ENCODE results near the gene GABARAP.

Gene GABARAP

GRCh38 chr17:7225711-7226331 is 16.4 kb downstream of the GABARAP start:
- peaks cover 29% of the 10 kb centered on the region; the same call in 1 of the 2 replicates for H3K79me2 ChIP-seq (ENCODE audit: insufficient read depth, low read length)
- H3K9ac ChIP-seq (ENCODE audit: low read depth, low read length, poor library complexity, severe bottlenecking) = no peak overlapping the region
- no peaks in the 10 kb centered on the region for H3K9me2 ChIP-seq (replicated peaks; ENCODE audit: low read depth, low read length)
- H3K4me2 ChIP-seq (ENCODE audit: low read depth, low read length, poor library complexity, severe bottlenecking) = no peak overlapping the region
- H3K27me3 ChIP-seq (ENCODE audit: insufficient read depth, low read length, poor library complexity, severe bottlenecking) = no peaks in the 10 kb centered on the region
- no peak for TF ChIP-seq CTCF (conservative IDR thresholded peaks at IDR 0.05; ENCODE audit: low read length)
- no peak for TF ChIP-seq EZH2phosphoT487 (IDR thresholded peaks at IDR 0.05; ENCODE audit: borderline replicate concordance)
- no peak overlapping the region for H3K4me3 ChIP-seq (ENCODE audit: low read length, poor library complexity, severe bottlenecking)
- no peaks in the 10 kb centered on the region for H3F3A ChIP-seq (ENCODE audit: low read depth)
- H2AFZ ChIP-seq (ENCODE audit: low read length) = no peak overlapping the region
- peaks cover 65% of the 10 kb centered on the region; the same call in 1 of the 2 replicates for H3K36me3 ChIP-seq (ENCODE audit: insufficient read depth, low read length)
- H3K4me1 ChIP-seq (ENCODE audit: insufficient read depth, low read length, poor library complexity, severe bottlenecking) = no peaks in the 10 kb centered on the region
- no peaks in the 10 kb centered on the region for H3K9me3 ChIP-seq (ENCODE audit: insufficient read depth, low read depth, low read length)
- peaks cover 13% of the 10 kb centered on the region for H4K20me1 ChIP-seq (ENCODE audit: insufficient read depth, low read length, poor library complexity, severe bottlenecking)

GRCh38 chr17:7224661-7225111 is 17.6 kb downstream of the GABARAP start:
- Histone ChIP-seq H3K4me1 (ENCODE audit: insufficient read depth, low read length, poor library complexity, severe bottlenecking) (peaks cover 6% of the 10 kb centered on the region), H3K79me2 (ENCODE audit: insufficient read depth, low read length) (peaks cover 27% of the 10 kb centered on the region; the same call in 1 of the 2 replicates), H3K27me3 (ENCODE audit: insufficient read depth, low read length, poor library complexity, severe bottlenecking) (no peaks in the 10 kb centered on the region), H3F3A (ENCODE audit: low read depth) (no peaks in the 10 kb centered on the region), H3K4me2 (ENCODE audit: low read depth, low read length, poor library complexity, severe bottlenecking) (no peak overlapping the region), H2AFZ (ENCODE audit: low read length) (no peak overlapping the region), H3K9ac (ENCODE audit: low read depth, low read length, poor library complexity, severe bottlenecking) (no peak overlapping the region), H3K9me2 (replicated peaks; ENCODE audit: low read depth, low read length) (no peaks in the 10 kb centered on the region), H3K4me3 (ENCODE audit: low read length, poor library complexity, severe bottlenecking) (no peak overlapping the region), H3K9me3 (ENCODE audit: insufficient read depth, low read depth, low read length) (no peaks in the 10 kb centered on the region), H3K36me3 (ENCODE audit: insufficient read depth, low read length) (peaks cover 59% of the 10 kb centered on the region; the same call in 1 of the 2 replicates), H4K20me1 (ENCODE audit: insufficient read depth, low read length, poor library complexity, severe bottlenecking) (peaks cover 13% of the 10 kb centered on the region)
- TF ChIP-seq EZH2phosphoT487 (IDR thresholded peaks at IDR 0.05; ENCODE audit: borderline replicate concordance) (no peak), CTCF (conservative IDR thresholded peaks at IDR 0.05; ENCODE audit: low read length) (no peak)

DNA sequence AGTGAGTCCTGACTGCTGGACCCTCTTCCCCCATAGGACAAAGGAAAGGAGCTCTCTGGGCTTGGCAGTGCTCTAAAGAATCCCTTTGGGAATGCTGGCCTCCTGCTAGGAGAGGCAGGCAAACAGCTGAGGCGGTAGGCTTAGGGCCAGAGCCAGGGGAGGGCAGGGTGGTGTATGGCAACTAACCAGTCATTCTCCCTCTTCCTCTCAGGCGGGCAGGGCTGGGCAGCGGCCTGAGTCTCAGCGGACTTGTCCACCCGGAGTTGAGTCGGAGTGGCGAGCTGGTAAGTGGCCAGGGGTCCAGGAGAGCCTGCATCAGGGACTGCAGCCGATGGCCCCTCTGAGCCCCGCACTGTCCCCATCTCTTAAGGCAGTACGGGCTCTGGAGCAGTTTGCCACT is 18.1 kb downstream of the GABARAP start:
- no peak overlapping the region for H3K4me3 ChIP-seq (ENCODE audit: low read length, poor library complexity, severe bottlenecking)
- peaks cover 22% of the 10 kb centered on the region; the same call in 1 of the 2 replicates for H3K79me2 ChIP-seq (ENCODE audit: insufficient read depth, low read length)
- no peaks in the 10 kb centered on the region for H3K27me3 ChIP-seq (ENCODE audit: insufficient read depth, low read length, poor library complexity, severe bottlenecking)
- no peaks in the 10 kb centered on the region for H3K9me2 ChIP-seq (replicated peaks; ENCODE audit: low read depth, low read length)
- peaks cover 13% of the 10 kb centered on the region for H4K20me1 ChIP-seq (ENCODE audit: insufficient read depth, low read length, poor library complexity, severe bottlenecking)
- peaks cover 10% of the 10 kb centered on the region for H3K4me1 ChIP-seq (ENCODE audit: insufficient read depth, low read length, poor library complexity, severe bottlenecking)
- H3K36me3 ChIP-seq (ENCODE audit: insufficient read depth, low read length) = peaks cover 54% of the 10 kb centered on the region; the same call in 1 of the 2 replicates
- no peak overlapping the region for H2AFZ ChIP-seq (ENCODE audit: low read length)
- no peaks in the 10 kb centered on the region for H3K9me3 ChIP-seq (ENCODE audit: insufficient read depth, low read depth, low read length)
- H3K9ac ChIP-seq (ENCODE audit: low read depth, low read length, poor library complexity, severe bottlenecking) = no peak overlapping the region
- TF ChIP-seq EZH2phosphoT487 (IDR thresholded peaks at IDR 0.05; ENCODE audit: borderline replicate concordance) (no peak), CTCF (conservative IDR thresholded peaks at IDR 0.05; ENCODE audit: low read length) (no peak)
- no peak overlapping the region for H3K4me2 ChIP-seq (ENCODE audit: low read depth, low read length, poor library complexity, severe bottlenecking)
- no peaks in the 10 kb centered on the region for H3F3A ChIP-seq (ENCODE audit: low read depth)
